Activated CD4-positive, alpha-beta T cell treated with anti-CD3 and anti-CD28 coated beads, Interleukin-2, amount 50 U/mL, for 4 hours (primary cell): ENCODE measurements around the gene PLEKHA8.

Source experiments
- DNase-seq, 2 experiments: peaks; one replicate each; pipeline ENCODE4 v3.0.0-alpha.2; 2020

Gene PLEKHA8

DNA sequence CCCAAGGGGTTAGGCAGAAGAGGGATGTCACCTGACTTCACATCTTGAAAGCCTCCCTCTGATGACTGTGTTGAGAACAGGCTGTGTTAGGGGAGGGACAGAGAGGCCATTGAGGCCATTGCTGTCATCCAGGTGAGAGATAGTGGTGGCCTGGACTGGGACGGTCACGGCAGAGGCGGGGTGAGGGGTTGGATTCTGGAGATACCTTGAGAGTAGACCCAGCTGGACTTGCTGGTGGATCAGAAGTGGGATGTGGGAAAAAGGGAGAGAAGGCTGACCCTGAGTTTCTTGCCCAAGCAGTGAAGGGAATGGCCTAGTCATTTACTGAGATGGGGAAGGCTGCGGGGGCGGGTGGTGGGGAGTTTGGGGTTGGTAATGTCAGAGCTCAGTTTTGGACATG is 120.2 kb downstream of the PLEKHA8 start:
- DNase-seq = no peak

DNA sequence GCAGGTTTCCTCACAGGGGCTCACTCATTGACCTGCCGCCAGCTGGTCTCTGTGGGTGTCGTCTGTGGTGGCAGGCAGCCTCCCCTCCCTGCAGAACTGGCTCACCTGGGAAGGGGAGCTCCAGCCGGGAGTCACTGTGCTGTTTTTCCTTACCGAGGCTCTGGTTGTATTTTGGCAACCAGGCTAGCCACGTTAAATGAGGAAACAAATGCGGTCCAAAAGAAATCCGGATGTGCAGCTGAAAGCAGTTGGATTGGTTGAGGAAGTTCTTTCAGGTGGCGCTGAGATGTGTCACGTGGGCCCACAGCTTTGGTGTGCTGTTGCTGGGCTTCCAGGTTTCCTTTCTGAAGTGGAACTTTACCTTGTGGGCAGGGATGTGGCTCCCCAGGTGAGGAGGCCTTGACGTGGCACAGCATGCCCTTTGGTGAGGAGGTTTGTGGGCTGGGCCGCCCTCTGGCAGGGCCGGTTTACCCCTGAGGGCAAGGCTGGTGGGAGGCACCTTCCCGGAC is 120.8 kb downstream of the PLEKHA8 start:
- no peak for DNase-seq

DNA sequence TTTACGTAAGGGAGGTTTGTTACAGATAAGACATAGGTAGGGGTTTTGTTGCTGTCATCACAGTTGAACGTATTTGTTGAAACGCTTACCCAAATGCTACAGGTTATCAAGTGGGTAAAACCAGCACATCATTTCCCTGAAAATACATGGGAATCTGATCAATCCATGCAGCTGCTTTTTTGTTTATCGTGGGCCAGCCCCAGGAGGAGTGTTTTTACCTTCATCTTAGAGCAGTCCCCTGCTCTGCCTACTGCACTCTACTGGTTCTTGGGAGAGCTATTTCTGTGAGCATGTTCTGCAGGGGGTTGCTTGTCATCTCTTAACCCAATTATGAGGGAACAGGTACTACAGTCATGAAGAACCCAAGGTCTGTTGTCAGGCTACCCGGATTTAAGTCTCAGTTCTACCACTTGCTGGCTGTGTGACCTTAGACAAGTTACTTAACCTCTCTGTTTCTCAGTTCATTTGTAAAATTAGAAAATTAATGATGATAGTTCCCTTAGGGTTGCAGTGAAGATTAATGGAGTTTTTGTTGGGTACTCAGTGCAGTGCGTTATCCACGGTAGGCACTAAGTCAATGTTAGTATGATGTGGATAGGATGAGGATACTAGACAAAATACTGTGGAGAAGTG is 121.5 kb downstream of the PLEKHA8 start:
- DNase-seq = no peak

DNA sequence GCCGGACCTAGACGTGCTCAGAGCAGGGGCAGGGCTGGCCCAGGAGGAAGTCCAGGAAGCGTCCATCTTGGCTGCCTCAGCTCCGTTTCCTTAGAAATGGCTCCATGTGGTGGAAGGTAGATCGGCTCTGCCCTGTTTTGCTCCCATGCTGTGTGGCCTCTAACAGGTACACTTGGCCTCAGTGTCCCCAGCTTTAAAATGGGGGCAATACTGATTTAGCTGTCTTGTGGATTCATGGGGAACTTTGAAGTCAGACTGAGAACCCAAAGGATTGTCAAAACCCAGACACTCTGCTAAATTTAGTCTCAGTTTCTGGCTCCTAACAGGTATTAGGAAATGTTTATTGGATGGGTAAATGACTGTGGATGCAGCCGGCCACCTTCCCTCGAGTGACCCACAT is 122.5 kb downstream of the PLEKHA8 start:
- DNase-seq = no peak

DNA sequence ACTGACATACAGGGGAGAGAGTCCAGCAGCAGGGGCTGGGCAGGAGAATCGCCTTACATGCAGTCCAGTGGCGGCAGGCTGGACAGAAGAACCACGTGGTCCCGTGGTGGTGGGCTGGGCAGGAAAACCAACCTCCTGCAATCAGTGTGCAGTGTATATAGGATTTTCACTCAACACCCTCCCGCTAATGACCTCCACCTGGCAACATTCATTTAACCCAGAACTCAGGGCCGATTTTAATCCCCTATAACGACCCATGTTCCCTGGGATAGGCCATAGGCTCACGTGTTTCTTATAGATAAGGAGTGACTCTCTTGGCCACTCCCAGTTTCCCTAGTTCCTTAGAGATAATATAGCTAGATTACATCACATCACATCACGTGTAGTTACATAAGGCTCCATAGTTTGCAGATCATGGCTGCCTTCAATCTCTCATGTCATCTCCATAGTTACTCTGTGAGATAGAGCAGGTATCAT is 125.9 kb downstream of the PLEKHA8 start:
- no peak for DNase-seq

DNA sequence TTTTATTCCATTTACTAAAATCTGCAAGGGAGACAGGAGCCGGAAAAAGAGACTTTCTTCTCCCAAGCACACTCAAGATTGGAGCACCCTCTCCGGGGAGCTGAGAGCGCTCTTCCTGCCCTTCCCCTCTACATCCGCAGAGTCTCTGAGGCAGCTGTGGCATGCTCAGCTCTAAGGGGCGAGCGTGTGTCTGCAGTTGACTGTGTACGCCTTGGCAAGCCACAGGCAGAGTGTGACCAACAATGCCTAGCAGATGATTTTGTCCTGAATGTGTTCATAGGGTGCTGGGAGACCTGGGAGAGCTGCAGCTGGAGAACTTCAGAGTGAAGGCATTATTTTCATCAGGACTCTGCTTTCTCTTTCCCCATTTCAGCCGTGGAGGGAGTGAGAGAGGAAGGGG is 127.3 kb downstream of the PLEKHA8 start:
- no peak for DNase-seq

DNA sequence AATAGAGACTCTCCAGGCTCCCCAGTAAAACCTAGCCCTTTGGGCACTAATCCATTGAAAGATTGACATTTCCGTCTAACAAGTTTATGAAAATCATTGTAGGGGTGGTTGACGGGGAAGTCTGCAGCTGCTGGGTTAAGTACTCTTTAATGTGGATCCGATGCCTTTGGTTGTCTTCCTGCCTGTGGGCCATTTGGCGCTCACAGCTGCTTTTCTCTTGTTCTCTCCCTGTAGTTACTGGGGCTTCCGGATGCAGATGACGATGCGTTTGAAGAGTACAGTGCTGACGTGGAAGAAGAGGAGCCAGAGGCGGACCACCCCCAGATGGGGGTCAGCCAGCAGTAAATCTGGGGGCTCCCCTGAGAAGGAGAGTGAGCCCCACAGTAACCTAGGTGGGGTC is 129.0 kb downstream of the PLEKHA8 start:
- DNase-seq = no peak

DNA sequence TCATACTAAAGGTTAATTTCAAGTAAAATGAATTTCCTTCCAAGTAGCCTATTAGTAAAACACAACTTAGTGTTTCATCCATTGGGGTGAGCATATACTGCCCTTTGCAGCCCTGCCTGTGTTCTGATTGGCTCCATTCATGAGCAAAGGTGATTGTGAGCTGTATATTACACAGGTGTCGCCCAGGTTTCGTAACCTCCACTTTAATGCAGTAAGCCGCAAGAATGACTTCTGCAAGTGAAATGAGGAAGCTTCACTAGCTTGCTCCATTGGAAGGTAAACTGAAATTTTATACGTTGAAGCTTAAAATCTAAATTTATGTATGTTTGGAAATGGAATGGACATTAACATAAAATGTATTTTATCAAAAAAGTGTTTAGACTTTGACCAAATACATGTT is 131.0 kb downstream of the PLEKHA8 start:
- no peak for DNase-seq

DNA sequence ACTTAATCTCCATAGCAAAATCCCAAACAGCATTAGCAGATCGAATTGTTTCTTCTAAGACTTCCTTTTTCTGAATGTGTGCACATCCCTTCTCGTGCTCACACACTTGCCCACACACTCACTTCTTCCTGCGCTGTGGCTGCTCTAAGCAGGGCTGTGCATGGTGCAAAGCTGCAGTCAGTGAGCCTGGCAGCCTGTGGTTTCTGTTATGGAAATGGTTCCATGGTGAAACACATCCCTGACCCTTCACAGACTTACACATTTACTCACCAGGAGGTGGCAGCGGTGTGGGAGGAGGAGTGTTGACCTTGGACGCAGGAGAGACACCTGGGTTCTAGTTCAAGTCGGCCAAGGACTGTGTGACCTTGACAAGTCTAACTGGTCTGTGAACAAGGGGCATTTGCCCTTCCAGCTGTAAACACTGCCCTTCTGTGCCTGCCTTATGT is 131.5 kb downstream of the PLEKHA8 start:
- DNase-seq = no peak

DNA sequence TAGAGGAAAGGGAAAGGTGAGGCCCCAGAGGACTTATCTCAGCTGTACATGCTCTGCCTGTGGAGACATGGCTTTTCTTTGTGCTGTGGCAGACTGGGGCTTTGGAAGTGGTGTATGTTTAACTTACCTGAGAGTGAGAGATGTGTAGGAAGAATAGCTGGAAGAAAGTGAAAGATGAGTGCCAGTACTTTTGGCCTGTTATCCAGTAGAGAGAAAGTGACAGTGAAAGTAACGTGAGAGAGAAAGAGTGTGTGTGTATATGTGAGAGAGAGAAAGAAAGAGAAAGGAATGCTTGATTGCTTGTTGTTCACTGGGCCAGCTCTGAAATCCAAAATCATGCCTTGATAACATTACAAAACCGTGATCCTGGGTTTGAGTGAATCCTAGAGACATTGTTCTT is 132.1 kb downstream of the PLEKHA8 start:
- no peak for DNase-seq

DNA sequence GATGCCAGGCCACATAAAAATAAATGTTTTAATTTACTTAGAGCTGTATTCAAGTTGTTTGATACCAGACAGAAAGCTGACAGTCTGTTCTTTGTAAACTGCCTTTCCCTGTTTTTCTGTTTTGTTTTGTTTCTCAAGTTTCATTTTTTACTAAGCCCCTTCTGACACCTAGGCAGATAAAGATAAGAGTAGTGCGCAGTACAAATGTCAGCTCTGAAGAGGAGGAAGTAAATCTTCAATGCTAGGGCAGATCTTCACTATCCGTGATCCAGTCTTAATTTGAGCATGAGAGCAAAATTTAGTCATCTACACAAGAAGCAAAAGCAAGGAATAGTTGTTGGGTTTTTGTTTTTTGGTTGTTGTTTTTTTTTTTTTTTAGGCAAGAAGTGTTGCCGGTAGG is 133.9 kb downstream of the PLEKHA8 start:
- no peak for DNase-seq

DNA sequence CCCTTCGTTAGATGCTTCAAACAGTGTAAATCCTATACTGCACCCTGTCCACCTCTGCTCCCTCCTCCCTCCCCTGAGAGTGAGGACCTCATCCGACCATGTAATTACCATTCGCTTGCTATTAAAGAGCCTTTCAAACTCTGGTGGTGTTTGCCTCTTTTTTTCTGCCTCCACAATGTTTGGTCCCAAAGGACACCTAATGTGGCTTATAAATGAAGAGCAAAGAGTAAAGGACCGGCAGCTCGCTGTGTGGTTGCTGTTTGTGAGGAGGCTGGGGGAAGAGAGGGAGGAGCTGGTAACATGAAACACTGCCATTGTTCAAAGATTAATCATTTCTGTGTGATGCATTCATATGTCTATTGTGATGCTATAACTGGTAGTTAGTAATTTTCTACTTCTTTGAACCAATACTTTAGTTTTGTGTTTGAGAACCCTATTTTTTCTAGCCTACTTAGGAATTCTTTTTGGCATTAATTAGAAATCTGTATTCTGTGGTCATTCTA is 134.5 kb downstream of the PLEKHA8 start:
- DNase-seq = no peak

DNA sequence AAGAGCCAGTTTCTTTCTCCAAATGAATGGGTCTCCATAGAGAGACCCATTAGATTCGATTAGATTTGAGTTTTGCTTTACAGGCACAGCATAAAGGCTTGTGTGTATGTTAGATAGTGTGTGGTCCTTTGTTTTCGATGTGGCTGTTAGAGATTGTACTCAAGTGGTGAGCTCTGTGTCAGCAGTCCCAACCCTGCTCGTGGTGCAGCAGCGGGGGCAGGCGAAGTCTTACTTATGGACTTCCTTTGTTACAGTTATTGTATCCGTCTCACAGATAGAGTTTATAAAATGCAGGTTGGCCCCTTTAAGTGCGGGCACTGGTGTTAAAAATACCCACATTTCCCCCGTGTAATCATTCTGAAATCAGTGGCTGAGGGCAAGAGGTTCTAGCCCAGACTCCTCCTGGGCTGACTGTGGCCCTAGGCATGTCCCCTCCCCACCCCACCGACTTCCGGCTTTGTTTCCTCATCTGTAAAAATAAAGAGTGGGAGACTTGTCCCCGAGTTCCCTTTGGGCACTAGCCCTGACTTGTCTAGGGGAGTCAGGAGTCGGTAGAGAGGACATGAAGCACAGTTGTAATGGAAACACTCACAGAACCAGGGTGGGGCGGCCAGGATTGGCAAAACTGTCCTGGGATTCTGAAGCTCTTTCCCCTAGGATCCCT is 135.2 kb downstream of the PLEKHA8 start:
- no peak for DNase-seq

DNA sequence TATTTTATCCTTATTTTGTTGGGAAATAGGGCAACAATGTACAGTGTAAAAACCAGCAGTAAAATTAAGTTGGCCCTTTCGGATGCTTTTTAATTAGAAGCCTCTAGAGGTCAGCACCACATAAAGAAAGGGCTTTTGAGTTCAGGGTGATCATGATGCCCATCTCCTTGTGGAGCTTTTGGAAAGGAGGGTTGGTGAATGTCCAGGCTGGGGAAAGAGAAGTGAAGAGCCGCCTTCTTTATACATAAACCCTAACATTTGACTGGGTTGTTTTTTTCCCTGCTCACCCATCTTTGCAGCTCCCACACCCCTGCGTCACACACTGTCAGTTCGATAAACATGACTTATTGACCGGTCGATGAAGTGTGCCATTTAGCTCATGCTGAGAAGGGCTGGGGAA is 136.4 kb downstream of the PLEKHA8 start:
- DNase-seq = no peak

DNA sequence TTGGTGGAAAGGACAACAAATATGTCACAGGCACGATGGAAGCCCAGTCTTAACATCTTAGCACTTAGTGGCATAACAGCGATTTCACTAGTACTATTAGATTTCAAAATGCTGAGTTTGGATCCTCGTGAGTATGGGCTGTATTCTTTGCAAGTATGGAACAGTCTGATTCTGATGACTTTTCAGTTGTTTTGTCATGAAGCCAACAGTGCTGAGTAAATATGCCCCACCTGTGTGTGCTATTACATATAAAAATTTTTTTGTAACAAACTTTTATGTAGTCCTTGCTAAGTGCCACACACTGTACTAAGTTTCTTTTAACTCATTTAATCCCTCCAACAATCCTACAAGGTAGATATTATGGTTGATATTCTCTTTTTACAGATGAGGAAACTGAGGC is 137.4 kb downstream of the PLEKHA8 start:
- no peak for DNase-seq

DNA sequence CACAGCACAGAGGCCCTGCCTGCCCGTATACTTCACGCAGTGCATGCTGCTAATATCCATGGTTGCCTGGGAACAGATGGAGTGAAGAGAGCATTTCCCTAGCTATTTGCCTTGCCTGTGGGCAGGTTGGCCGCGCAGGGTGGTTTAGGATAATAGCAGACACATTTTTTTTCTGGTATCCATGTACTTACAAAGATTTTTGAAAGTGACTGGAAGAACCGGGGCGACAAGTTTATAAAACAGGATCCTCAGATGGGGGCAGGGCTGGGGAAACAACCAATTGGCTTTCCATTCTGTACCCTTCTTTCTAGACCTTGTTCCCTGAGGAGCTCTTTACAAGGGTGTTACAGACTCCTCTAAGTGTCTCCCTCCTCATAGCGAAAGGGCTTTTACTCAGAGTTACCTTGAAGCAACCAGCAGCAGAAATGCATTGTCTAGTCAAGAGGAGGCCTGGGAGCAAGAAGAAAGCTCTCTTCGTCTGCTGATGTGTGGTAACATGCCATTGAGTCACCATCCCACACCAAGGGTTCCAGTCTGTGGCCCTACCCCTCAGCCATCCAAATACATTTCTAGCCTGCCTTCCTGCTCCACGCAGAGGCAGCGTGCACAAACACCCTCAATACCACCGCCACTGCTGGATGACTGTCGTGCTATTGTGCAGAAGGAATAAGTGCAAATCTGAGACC is 138.1 kb downstream of the PLEKHA8 start:
- no peak for DNase-seq

DNA sequence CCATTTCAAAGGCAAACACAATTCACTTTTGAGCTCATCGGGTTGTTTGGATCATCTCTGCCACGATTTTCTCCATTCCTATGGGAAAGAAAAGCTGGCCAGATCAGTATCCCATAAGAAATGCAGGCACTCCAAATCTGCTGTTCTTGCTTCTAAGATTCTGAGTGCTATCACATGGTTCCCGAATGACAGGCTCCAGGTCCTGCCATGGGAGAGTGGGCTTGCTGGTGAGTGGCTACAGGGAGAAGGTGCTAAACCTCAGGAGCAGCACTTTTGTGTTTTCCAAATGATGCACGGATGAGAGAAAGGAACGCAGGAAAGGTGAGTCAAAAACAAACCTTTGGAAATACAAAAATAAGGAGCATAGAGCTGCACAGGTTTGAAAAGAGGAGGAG is 138.6 kb downstream of the PLEKHA8 start:
- DNase-seq = no peak

DNA sequence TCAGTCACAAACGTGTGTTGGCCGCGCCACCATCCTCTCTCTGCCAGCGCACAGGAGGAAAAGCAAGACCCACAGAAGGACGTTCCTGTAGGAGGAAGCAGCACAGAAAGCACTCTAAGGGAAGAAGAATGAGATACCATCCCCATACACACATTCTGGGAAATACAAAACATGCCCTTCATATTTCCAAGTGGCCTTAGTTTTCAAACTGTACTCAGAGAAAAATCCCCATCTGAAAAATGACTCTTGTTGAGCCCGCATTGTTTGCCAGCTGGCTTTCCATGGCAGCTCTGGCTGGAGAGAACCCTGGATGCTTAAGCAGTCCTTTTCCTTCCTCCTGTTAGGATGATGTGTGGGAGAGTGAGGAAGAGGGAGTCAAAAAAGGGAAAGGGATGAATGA is 139.7 kb downstream of the PLEKHA8 start:
- no peak for DNase-seq

DNA sequence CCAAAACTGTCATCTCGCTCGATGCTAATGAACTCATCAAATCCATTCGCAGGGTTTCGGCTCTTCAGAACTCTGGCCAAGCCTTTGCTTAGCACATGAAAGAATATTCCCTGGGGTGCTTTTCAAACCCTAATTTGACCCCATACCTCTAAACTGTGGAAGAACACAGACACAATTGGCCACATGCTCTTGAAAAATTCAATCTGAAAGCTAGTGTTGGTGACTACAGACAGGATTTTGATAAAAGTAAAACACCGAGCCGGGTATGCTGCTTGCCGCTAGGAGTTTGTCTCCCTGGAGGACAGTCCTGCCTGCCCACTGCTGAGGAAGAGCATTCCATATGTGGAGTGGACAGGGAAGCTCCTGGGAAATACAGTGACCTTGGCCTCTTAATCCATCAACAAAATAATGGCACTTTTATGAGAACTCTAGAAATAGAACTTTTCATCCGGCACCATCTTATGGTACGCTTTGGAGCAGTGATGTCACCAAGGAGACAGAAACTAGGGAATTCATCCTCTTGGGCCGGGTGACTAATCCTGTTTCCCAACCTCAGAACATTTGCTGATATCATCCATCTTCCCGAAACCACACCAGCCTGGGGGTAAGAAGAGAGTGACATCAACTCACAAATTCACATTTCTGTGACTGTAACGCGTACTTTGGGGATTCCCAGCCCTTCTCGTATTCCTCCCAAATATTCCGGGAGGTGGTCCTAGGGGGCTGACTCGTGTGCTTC is 140.8 kb downstream of the PLEKHA8 start:
- DNase-seq = no peak

DNA sequence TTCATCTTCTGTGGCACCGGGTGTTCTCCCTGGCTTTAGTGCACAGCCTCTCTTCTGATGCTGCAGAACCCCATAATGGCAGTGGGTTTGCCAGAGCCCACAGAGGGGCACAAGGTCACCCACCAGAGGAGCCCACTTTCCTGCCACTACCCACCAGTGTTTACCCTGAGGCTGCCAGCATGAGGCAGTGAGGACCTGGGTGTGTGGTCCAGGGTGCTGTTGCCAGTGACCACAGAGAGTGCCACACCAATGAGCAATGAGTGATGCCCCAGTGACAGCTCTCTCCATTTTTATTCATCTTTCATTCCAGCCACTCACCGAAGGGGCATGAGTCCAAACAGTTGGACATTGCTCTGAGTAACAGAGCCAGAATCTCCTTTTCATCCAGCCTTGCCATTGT is 141.4 kb downstream of the PLEKHA8 start:
- DNase-seq = no peak

DNA sequence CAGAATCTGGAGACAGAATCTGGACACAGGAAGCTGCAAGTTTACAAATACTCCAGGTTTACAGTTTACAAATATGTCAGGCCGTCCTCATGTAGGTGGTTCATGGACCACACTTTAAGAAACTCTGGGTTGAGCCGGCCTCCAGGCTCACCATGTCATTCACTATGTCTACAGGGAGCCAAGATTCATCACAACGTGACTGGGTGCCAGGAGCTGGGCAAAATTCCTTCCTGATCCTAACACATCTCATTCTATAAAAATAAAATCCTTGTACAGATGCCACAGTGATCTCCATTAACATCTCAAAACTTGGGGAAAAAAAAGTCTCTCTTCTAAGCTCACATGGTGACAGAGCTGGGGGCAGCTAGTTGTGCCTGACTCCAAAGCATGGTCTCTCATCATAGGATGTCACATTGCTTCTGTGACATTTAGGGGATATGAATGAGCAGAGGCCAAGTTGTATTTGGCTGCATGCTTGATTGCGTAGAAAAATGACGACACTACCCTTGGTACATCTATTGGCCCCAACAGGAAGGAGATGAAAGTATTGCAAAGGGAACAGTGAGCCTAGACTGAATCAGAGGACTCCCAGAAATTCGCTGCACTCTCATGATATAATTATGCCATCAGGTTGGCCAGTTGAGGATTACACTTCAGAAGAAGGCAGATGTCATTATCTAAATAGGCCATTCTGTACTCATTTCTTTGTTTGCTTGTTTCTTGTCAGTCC is 142.4 kb downstream of the PLEKHA8 start:
- no peak for DNase-seq

DNA sequence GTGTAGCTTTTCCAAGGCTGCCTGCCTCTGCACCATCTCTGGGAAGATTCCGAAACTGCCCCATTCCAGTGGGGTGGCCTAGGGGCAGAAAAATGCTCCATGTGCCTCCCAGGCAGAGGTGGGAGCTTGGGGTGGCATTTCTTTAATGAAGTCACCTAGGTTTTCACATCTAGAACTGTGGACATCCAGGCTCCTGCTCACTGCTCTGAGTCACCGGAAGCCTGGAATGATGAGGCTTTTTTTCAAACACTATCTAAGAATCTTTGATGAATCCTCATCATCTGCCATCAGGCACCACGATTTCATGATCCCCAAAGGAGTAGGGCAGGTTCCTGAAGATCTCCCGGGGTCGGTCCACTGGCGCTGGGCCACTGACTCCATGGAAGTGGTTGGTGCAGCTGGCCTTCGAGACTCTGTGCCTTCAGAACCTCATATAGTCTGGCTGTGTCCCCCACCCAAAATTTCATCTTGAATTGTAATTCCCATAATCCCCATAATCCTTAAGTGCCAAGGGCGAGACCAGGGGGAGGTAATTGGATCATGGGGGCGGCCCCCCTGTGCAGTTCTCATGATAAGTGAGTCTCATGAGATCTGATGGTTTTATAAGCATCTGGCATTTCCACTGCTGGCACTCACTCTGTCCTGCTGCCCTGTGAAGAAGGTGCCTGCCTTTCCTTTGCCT is 143.7 kb downstream of the PLEKHA8 start:
- DNase-seq = no peak
